IMR-90 (cell line): ENCODE results near the gene RXFP1. TPM values are rescaled to one million over a fixed set of nuclear protein-coding genes. Genes with fewer than 3 reads are reported as not detected.

Source experiments
- ATAC-seq: fragments of 200-7000 bp; cut with Tn5 transposase; 2 replicates; pipeline ENCODE4 v1.9.1; 2020; ENCODE audit warnings: low read depth, mild to moderate bottlenecking, moderate library complexity
- BruUV-seq: library from RNA; stranded (reverse); fragments of 400-500 nt; replicated peaks from 2 replicates; lab custom pipeline; 2021; lab: Mats Ljungman, UMichigan
- CTCF ChIA-PET: fragments of 300-600 bp; formaldehyde crosslinking; extraction: SDS; loops from one replicate; lab custom pipeline; 2021; ENCODE audit warnings: antibody characterized with exemption; lab: Yijun Ruan, JAX
- POLR2A ChIA-PET: fragments of 300-600 bp; sonication (Branson Sonifier 250); formaldehyde crosslinking; loops from one replicate; lab custom pipeline; 2022; ENCODE audit warnings: antibody characterized with exemption; ENCODE audit not compliant: unreplicated experiment; lab: Charles Lee
- DNase-seq: peaks from one replicate; pipeline ENCODE4 v3.0.0; 2013
- H2AFZ ChIP-seq: replicated peaks from 2 replicates; pipeline ENCODE3; 2013; ENCODE audit warnings: low read length, mild to moderate bottlenecking; ENCODE audit not compliant: poor library complexity
- H2AK5ac ChIP-seq: 2 replicates; pipeline ENCODE4 v1.6.1; 2013; ENCODE audit warnings: low read depth, low read length, inconsistent platforms
- H2AK9ac ChIP-seq: replicated peaks from 2 replicates; pipeline ENCODE3; 2013; ENCODE audit warnings: mild to moderate bottlenecking, low read depth, low read length, moderate library complexity; ENCODE audit not compliant: poor library complexity
- H2BK120ac ChIP-seq: 2 replicates; pipeline ENCODE4 v1.6.1; 2013; ENCODE audit warnings: low read depth, low read length, inconsistent platforms
- H2BK15ac ChIP-seq: 3 replicates; pipeline ENCODE4 v1.6.1; 2013; ENCODE audit warnings: low read depth, low read length, inconsistent platforms
- H2BK20ac ChIP-seq: 2 replicates; pipeline ENCODE4 v1.6.1; 2013; ENCODE audit warnings: low read depth, mild to moderate bottlenecking, inconsistent platforms, low read length, moderate library complexity
- H2BK5ac ChIP-seq: 2 replicates; pipeline ENCODE4 v1.6.1; 2013; ENCODE audit warnings: mild to moderate bottlenecking, low read depth, low read length, inconsistent platforms; ENCODE audit not compliant: poor library complexity, severe bottlenecking
- H3K14ac ChIP-seq: replicated peaks from 2 replicates; pipeline ENCODE4 v1.6.1; 2013; ENCODE audit warnings: low read depth, low read length, inconsistent platforms
- H3K18ac ChIP-seq: 2 replicates; pipeline ENCODE4 v1.6.1; 2013; ENCODE audit warnings: low read depth, low read length, control low read depth
- H3K23ac ChIP-seq: 2 replicates; pipeline ENCODE4 v1.6.1; 2013; ENCODE audit warnings: low read depth, low read length, inconsistent platforms
- H3K27ac ChIP-seq: 2 replicates; pipeline ENCODE4 v1.5.1; 2013; ENCODE audit warnings: mild to moderate bottlenecking, control low read depth, low read length; ENCODE audit not compliant: insufficient read depth
- H3K27me3 ChIP-seq: 2 replicates; pipeline ENCODE4 v1.6.1; 2013; ENCODE audit warnings: low read length; ENCODE audit not compliant: control insufficient read depth, insufficient read depth
- H3K36me3 ChIP-seq: 2 replicates; pipeline ENCODE4 v1.6.1; 2013; ENCODE audit warnings: low read length, mixed read lengths; ENCODE audit not compliant: control insufficient read depth, insufficient read depth
- H3K4ac ChIP-seq: 2 replicates; pipeline ENCODE4 v1.6.1; 2013; ENCODE audit warnings: low read depth, low read length, inconsistent platforms
- H3K4me1 ChIP-seq: 2 replicates; pipeline ENCODE4 v1.6.1; 2013; ENCODE audit warnings: low read length, mixed read lengths; ENCODE audit not compliant: control insufficient read depth, insufficient read depth
- H3K4me2 ChIP-seq: 2 replicates; pipeline ENCODE4 v1.6.1; 2013; ENCODE audit warnings: low read depth, mild to moderate bottlenecking, control low read depth, low read length, moderate library complexity
- H3K4me3 ChIP-seq: 2 replicates; pipeline ENCODE4 v1.5.1; 2013; ENCODE audit warnings: low read depth, mild to moderate bottlenecking, control low read depth, low read length, moderate library complexity; ENCODE audit not compliant: insufficient read depth
- H3K56ac ChIP-seq: 2 replicates; pipeline ENCODE4 v1.6.1; 2013; ENCODE audit warnings: low read length, inconsistent platforms; ENCODE audit not compliant: insufficient read depth; ENCODE audit errors: extremely low read depth
- H3K79me1 ChIP-seq, 2 experiments: 2 replicates each; pipeline ENCODE4 v1.6.1; 2013; ENCODE audit warnings: low read length in 2 of 2, inconsistent platforms in 1 of 2, low read depth in 1 of 2
- H3K9ac ChIP-seq: 2 replicates; pipeline ENCODE4 v1.6.1; 2013; ENCODE audit warnings: low read depth, low read length, control low read depth
- H3K9me1 ChIP-seq: 2 replicates; pipeline ENCODE4 v1.6.1; 2013; ENCODE audit warnings: low read length, inconsistent platforms; ENCODE audit not compliant: insufficient read depth
- H3K9me3 ChIP-seq: 2 replicates; pipeline ENCODE4 v1.6.1; 2013; ENCODE audit warnings: low read length; ENCODE audit not compliant: control insufficient read depth, insufficient read depth
- H4K20me1 ChIP-seq: 2 replicates; pipeline ENCODE4 v1.6.1; 2013; ENCODE audit warnings: low read length, inconsistent platforms; ENCODE audit not compliant: insufficient read depth
- H4K5ac ChIP-seq: 2 replicates; pipeline ENCODE4 v1.6.1; 2013; ENCODE audit warnings: mild to moderate bottlenecking, low read depth, low read length, control low read depth
- H4K8ac ChIP-seq, 2 experiments: 2 replicates each; pipeline ENCODE4 v1.6.1; 2013; ENCODE audit warnings: low read depth in 2 of 2, low read length in 2 of 2, control low read depth in 1 of 2, inconsistent platforms in 1 of 2
- H4K91ac ChIP-seq: 2 replicates; pipeline ENCODE4 v1.6.1; 2013; ENCODE audit warnings: low read depth, low read length, inconsistent platforms; ENCODE audit not compliant: insufficient read depth
- FOS ChIP-seq: fragments of 150-350 bp; IDR thresholded peaks from 2 replicates; pipeline ENCODE4 v1.6.1; 2016; ENCODE audit warnings: low read depth, low read length
- MAFK ChIP-seq: IDR thresholded peaks from 2 replicates; pipeline ENCODE4 v1.6.1; 2012; ENCODE audit warnings: low read depth, low read length, improper control_type of control experiment
- MXI1 ChIP-seq: IDR thresholded peaks from 2 replicates; pipeline ENCODE4 v1.6.1; 2012; ENCODE audit warnings: low read depth, mild to moderate bottlenecking, low read length, moderate library complexity, borderline replicate concordance
- RAD21 ChIP-seq: IDR thresholded peaks from 2 replicates; pipeline ENCODE4 v1.6.1; 2012; ENCODE audit warnings: low read length, improper control_type of control experiment
- WGBS, 2 experiments: methylation state at CpG; one replicate each; pipeline versions ENCODE4 v1.1.5 to v1.1.7; 2013; ENCODE audit warnings: missing lambda C conversion rate in 2 of 2; ENCODE audit not compliant: insufficient read length in 1 of 2; ENCODE audit errors: extremely low coverage in 2 of 2; 5-methylcytosine and 5-hydroxymethylcytosine counted together
- dilution Hi-C: fragments of 300-500 bp; cut with HindIII; formaldehyde crosslinking; loops from one replicate; pipeline ENCODE4 v1.14.3; 2018; ENCODE audit warnings: low sequenced_read_pairs; ENCODE audit not compliant: unreplicated experiment
- in situ Hi-C: fragments of 300-500 bp; cut with MboI; formaldehyde crosslinking; loops from 3 replicates; pipeline ENCODE4 v1.14.3; 2019; ENCODE audit warnings: low sequenced_read_pairs, inconsistent platforms, mixed read lengths
- intact Hi-C: fragments of 100-400 bp; cut with micrococcal nuclease; formaldehyde crosslinking; loops from 2 replicates; pipeline ENCODE4 v1.10.0; 2022
- polyA plus RNA-seq, 3 experiments: library from polyadenylated mRNA; depleted of rRNA; stranded (reverse); fragments of >200 nt; gene quantifications; 2 replicates each; pipeline ENCODE4 v1.2.3, GENCODE V29; 2012; ENCODE audit warnings: low replicate concordance in 1 of 3
- total RNA-seq: library from RNA; depleted of rRNA; stranded (reverse); fragments of >200 nt; gene quantifications from 2 replicates; pipeline ENCODE4 v1.2.3, GENCODE V29; 2012

Gene RXFP1
- total and polyA plus RNA-seq, 2 of the 4 experiments (the other 2 are of a cell fraction) = not detected

- no peak overlapping the region for H3K18ac ChIP-seq
- no peak overlapping the region for H2BK15ac ChIP-seq
- no peak overlapping the region for H4K8ac ChIP-seq
- H2BK120ac ChIP-seq = no peak overlapping the region
- H3K9me1 ChIP-seq = no peaks in the 10 kb centered on the region
- H3K4me2 ChIP-seq = no peak overlapping the region
- no peak overlapping the region for H3K23ac ChIP-seq
- ChIA-PET POLR2A (no interaction called here), CTCF (interaction anchor here (0.5 kb wide), 1 partner anchor 389 kb away, joined by 5 read pairs; no protein-coding TSS in a partner anchor)
- dilution Hi-C loops (no loop called here), in situ Hi-C loops (loop anchor here (25.0 kb wide), 1 partner anchor 649 kb away; no protein-coding TSS in a partner anchor), intact Hi-C loops (no loop called here)
- no peak overlapping the region for H4K91ac ChIP-seq
- TF ChIP-seq MAFK (peak; percentile 67), RAD21 (no peak), MXI1 (no peak), FOS (no peak)
- no peak overlapping the region for H3K9ac ChIP-seq
- H2AK9ac ChIP-seq = no peak overlapping the region
- H3K9me3 ChIP-seq = no peaks in the 10 kb centered on the region
- BruUV-seq = no TSS peak
- ATAC-seq = no peak
- H3K4me1 ChIP-seq = no peaks in the 10 kb centered on the region
- no peak overlapping the region for H3K14ac ChIP-seq
- no peaks in the 10 kb centered on the region for H3K36me3 ChIP-seq
- no peak for DNase-seq
- no CpG with 5 or more reads among the region's 1 CpG for WGBS, 2 experiments
- H4K20me1 ChIP-seq = no peaks in the 10 kb centered on the region
- no peak overlapping the region for H2BK20ac ChIP-seq
- H2BK5ac ChIP-seq = no peak overlapping the region
- no peak overlapping the region for H3K27ac ChIP-seq
- no peak overlapping the region for H3K56ac ChIP-seq
- no peak overlapping the region for H4K5ac ChIP-seq
- H2AK5ac ChIP-seq = no peak overlapping the region
- no peak overlapping the region for H3K4me3 ChIP-seq
- H2AFZ ChIP-seq = no peak overlapping the region
- H3K27me3 ChIP-seq = no peaks in the 10 kb centered on the region
- H3K4ac ChIP-seq = no peak overlapping the region
- H3K79me1 ChIP-seq = no peaks in the 10 kb centered on the region
Measured at GRCh38 chr4:158636619-158637018, 114.9 kb downstream of the RXFP1 start.
